ENCODE measurements around the gene SPINDOC.

SPINDOC gene

GRCh38 chr11:63834535-63835157 is 21.4 kb downstream of the SPINDOC start:
- DNase-seq, result no peak

DNA sequence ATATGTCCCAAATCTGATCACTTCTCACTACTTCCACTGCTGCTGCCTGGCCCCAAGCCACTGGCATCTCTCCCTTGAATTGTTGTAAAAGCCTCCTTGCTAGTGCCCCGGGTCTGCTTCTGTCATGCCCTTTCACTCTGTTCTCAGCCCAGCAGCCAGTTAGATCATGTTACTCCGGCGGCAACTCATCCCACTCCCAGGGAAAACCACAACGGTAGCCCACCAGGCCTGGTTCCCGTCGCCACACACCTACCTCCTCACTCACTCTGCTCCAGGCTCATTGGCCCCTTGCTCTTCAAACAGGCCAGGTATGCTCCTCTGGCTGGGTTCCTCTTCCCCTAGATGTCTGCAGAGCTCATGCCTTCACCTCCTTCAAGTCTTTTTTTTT is 21.9 kb downstream of the SPINDOC start:
- DNase-seq, result no peak

GRCh38 chr11:63837027-63837688 is 23.9 kb downstream of the SPINDOC start:
- DNase-seq, result peak; percentile 72 to 84

- DNase-seq, result no peak
These were observed 24.5 kb downstream of the SPINDOC start for GRCh38 chr11:63837739-63838138.

DNA sequence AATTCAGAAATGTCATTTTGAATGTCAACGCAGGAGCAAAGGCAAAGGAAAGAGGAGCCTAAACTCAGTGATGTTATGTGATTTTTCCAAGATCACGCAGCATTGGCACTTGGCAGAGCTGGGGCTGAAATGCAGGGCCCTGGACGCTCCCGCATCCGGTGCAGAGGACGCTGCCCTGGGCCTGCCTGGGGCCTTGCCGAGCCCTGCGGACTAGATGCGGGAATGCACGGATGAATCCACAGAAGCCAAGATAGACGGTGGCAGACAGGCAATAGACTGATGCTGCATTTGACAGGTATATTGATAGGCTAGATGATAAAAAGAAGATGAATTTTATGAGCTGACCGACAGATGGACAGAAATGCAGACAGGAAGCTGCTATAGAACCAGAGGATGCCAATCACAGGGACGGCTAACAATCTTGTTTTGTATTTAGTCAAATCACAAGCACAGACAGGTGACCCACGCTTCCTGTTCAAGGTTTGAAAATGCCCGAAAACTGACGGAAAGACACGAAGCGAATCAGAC is 25.0 kb downstream of the SPINDOC start:
- no peak for DNase-seq

DNA sequence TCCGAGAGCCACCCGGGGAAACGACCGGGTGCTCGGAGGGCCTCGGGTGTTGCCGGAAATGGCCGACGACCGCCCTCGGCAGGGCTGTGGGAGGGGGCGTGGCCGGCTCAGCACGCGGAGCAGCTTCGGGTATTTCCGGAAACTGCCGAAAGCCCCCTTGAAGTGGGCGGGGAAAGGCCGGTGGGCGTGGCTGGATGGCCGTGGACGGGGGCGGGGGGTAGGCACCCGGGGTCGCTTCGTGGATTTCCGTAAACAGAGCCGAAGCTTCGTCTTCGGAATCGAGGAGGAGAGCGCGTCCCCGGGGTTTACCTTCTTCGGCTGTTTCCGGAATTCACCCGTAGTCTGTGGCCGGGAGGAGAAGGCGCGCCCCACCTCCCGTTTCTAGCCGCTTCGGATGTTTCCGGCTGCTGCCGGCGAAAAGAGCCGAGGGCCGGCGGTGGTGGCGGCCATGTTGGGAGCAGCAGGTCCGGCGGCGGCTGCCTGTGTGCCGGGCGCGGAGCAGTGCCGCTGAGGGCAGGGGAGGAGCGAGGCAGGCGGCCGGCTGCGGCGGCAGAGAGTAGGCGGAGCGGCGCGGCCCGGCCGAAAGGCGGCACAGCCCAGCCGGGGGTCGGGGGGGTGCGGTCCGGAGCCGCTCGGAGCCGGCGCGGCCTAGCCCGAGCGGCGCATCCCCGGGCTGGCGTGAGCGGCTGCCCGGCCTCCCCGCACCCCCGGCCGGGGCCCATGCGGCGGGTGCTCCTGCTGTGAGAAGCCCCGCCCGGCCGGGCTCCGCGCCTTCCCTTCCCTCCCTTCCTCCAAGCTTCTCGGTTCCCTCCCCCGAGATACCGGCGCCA is 25.6 kb downstream of the SPINDOC start, which contains the start of gene MARK2:
MARK2 (plus strand) TSS at position 433 of the 830 bp plus-strand sequence; CDS start at position 830, 397 bp downstream.
- DNase-seq, result peak; percentile 98 to 100

- peak in 1 of 2 donors; percentile 28 for DNase-seq
These were observed 26.5 kb downstream of the SPINDOC start for GRCh38 chr11:63839508-63840355.

DNA sequence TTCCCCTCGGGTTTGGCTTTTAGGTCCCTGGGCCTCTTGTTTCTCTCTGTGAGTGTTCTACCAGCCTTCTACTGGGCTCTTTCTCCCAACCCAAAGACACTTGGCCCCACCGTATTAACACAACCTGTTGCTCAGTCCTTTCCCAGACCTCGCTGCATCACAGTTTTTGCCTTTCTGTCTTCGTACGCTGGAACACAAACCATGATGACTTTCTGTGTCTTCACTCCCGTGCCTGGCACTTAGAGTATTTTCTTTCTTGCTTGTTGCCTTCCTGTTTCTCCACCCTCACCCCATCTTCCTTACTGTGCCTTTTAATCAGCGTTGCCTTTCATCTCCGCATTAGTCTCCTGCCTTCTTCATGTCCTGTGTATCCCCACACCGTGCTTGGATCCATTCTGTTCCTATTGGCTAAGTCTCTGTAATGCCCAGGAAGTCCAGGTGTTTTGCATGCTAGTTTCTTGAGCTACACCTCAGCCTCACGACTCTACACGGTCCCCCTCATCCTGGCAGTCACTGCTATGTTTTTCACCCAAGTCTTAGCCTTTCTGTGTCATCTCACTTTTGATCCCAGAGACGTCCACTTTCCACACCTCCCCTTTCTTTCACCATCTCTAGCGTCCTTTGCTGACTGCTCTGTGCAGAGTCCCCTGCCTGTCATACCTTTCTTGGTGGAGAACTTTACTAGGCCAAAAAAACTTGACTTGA is 27.3 kb downstream of the SPINDOC start:
- DNase-seq, result no peak

- DNase-seq, result no peak
These were observed 28.3 kb downstream of the SPINDOC start for GRCh38 chr11:63841554-63841953.

- DNase-seq, result no peak
These were observed 29.8 kb downstream of the SPINDOC start for GRCh38 chr11:63843041-63843440.

GRCh38 chr11:63844836-63845235 is 31.6 kb downstream of the SPINDOC start:
- no peak for DNase-seq

- DNase-seq, result peak in 1 of 2 donors; percentile 15
These were observed 32.0 kb downstream of the SPINDOC start for GRCh38 chr11:63845303-63845702.

- DNase-seq, result no peak
These were observed 32.7 kb downstream of the SPINDOC start for GRCh38 chr11:63845911-63846310.

- DNase-seq, result no peak
These were observed 33.6 kb downstream of the SPINDOC start for GRCh38 chr11:63846897-63847296.

GRCh38 chr11:63847363-63847762 is 34.1 kb downstream of the SPINDOC start:
- DNase-seq, result no peak

GRCh38 chr11:63849691-63850090 is 36.4 kb downstream of the SPINDOC start:
- no peak for DNase-seq

GRCh38 chr11:63850920-63851319 is 37.7 kb downstream of the SPINDOC start:
- DNase-seq, result no peak

GRCh38 chr11:63851364-63851763 is 38.1 kb downstream of the SPINDOC start:
- no peak for DNase-seq

DNA sequence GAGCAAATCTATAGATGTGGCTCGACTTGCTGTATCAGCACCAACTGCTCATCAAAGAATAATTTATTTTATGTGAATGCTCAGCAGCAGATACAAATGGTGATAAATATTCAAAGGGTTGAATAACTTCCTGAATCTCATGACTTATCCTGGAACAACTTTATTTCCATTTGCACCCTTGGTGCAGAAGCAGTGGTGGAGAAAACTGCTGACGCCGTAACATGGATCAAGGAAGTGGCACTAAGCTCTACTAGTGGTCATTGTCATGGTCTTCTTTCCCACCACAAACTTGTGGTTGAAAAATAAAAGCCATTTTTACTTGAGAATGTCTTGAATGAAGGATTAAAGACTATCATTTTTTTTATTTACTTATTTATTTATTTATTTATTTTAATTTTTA is 40.2 kb downstream of the SPINDOC start:
- DNase-seq, result no peak

DNA sequence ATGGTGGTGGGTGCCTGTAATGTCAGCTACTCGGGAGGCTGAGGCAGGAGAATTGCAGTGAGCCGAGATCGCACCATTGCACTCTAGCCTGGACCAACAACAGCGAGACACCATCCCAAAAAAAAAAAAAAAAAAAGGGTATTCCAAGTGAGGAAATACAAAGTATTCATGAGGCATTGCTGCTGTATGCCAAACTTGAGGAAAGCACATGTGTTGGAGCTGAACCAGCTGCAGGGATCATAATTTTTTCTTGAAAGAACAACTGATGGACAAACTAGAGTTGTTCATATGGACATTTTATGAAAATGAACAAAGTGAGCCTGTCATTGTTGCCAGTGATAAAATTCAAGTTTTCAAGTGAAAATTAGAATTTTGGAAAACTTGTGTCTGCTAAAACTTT is 41.4 kb downstream of the SPINDOC start:
- no peak for DNase-seq

DNA sequence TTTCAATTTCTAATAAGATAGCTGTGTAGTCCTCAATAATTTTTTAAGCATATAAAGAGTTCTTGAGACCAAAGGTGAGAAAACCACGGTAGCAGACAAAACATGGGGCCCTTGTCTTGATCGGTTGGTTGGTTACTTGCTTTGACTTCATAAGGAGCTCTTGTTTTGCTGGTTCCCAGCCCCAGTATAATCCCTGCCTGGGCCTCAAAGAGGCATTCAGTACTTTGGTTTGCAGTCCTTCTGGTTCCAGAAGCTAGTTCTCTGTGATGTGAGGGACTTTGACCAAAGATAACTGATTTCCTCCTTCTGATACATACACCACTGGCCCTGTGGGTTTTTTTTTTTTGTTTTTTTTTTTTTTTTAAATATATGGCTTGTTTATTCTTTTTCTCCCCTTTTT is 42.7 kb downstream of the SPINDOC start:
- DNase-seq, result peak in 1 of 2 donors; percentile 25
